Measurements from ENCODE around the gene C1QTNF1. TPM values are rescaled to one million over a fixed set of nuclear protein-coding genes. Genes with fewer than 3 reads are reported as not detected.
"Not testable (repeated sequence)": the region's sequence is repeated elsewhere in the genome, so short reads cannot be mapped to it uniquely, and the experiment has no call there.

C1QTNF1 gene
- total RNA-seq, 5 donors from 2014 or later (not counting 1 experiment from before 2014, with no cell fraction given): 0.10 to 0.57 (median 0.26) TPM; not detected in 1

DNA sequence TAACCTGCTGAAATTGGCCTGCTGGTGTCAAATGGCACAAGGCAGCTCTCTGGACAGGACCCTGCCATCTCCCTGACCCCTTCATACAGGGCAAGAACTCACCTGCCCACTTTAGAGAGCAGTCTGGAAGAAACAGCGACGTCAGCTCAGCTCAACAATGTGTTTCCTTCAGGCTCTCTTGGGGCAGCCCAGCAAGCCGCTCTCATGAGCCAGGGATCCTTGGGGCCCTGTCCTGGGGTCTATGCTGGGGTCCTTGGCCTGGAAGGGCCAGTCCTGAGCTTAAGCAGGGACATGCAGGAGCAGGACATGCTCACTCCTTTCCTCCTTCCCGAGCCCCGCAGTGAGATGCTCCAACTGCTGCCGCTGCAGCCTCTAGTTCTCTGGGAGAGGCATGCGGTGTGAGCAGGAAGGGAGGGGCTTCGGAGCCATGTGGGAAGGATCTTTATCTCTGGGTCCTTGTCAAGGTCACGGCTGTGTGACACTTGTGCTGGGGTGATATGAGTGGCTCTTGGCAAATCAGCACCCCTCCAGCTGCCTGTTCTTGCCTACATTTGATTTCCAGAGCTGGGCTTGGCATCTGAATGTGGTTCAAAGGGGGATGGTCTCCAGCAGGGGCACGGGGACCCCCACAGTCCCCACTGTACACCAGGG, 3.4 kb downstream of the C1QTNF1 start:
- 81% methylated on average over 4 of the region's 10 CpGs for WGBS (ENCODE audit: insufficient coverage)
- no peaks in the 10 kb centered on the region for H3K9me3 Mint-ChIP-seq
- no peak for DNase-seq
- peaks cover 6 to 13% (median 8%) of the 10 kb centered on the region in 3 donors for H3K4me1 Mint-ChIP-seq
- ATAC-seq (replicated peaks in 1 of 4): no peak
- CTCF ChIA-PET: no interaction called here
- H3K36me3 ChIP-seq (ENCODE audit: control insufficient read depth in 2 of 2, extremely low read depth in 1 of 2, insufficient read depth in 1 of 2, low read length in 1 of 2): no peaks in the 10 kb centered on the region
- H3K27ac Mint-ChIP-seq: no peak overlapping the region
- H3K36me3 Mint-ChIP-seq: no peaks in the 10 kb centered on the region
- H3K4me3 Mint-ChIP-seq: no peak overlapping the region
- H3K27me3 ChIP-seq (replicated peaks in 1 of 2; ENCODE audit: control insufficient read depth in 2 of 2, extremely low read depth in 1 of 2, insufficient read depth in 2 of 2, low read length in 1 of 2): peaks cover 0 to 75% of the 10 kb centered on the region in 2 experiments
- H3K4me3 ChIP-seq (ENCODE audit: control insufficient read depth in 1 of 2, extremely low read depth in 1 of 2, low read length in 1 of 2): no peak overlapping the region
- H3K4me1 ChIP-seq (ENCODE audit: control insufficient read depth in 1 of 2, extremely low read depth in 1 of 2, insufficient read depth in 2 of 2, low read length in 2 of 2): peaks cover 0 to 18% of the 10 kb centered on the region in 2 experiments
- H3K27ac ChIP-seq (ENCODE audit: low read length): no peak overlapping the region
- H3K27me3 Mint-ChIP-seq: peaks cover 20 to 67% of the 10 kb centered on the region in 2 donors
- POLR2A ChIA-PET: no interaction called here
- no peaks in the 10 kb centered on the region for H3K9me3 ChIP-seq

- Histone ChIP-seq H3K27ac (ENCODE audit: low read length) (no peak overlapping the region), H3K27me3 (replicated peaks in 1 of 2; ENCODE audit: control insufficient read depth in 2 of 2, extremely low read depth in 1 of 2, insufficient read depth in 2 of 2, low read length in 1 of 2) (peaks cover 0 to 79% of the 10 kb centered on the region in 2 experiments), H3K36me3 (ENCODE audit: control insufficient read depth in 2 of 2, extremely low read depth in 1 of 2, insufficient read depth in 1 of 2, low read length in 1 of 2) (no peaks in the 10 kb centered on the region), H3K9me3 (no peaks in the 10 kb centered on the region), H3K4me1 (ENCODE audit: control insufficient read depth in 1 of 2, extremely low read depth in 1 of 2, insufficient read depth in 2 of 2, low read length in 2 of 2) (peaks cover 0 to 18% of the 10 kb centered on the region in 2 experiments), H3K4me3 (ENCODE audit: control insufficient read depth in 1 of 2, extremely low read depth in 1 of 2, low read length in 1 of 2) (no peak overlapping the region)
- no peak for DNase-seq
- H3K36me3 Mint-ChIP-seq: no peaks in the 10 kb centered on the region
- no peak overlapping the region for H3K4me3 Mint-ChIP-seq
- CTCF ChIA-PET: no interaction called here
- no peak overlapping the region for H3K27ac Mint-ChIP-seq
- ATAC-seq (replicated peaks in 1 of 4): no peak
- H3K4me1 Mint-ChIP-seq: peaks cover 6 to 13% (median 8%) of the 10 kb centered on the region in 3 donors
- peaks cover 22 to 69% of the 10 kb centered on the region in 2 donors for H3K27me3 Mint-ChIP-seq
- H3K9me3 Mint-ChIP-seq: no peaks in the 10 kb centered on the region
- 58% methylated on average over 11 of the region's 16 CpGs for WGBS (ENCODE audit: insufficient coverage)
- POLR2A ChIA-PET: no interaction called here
Measured at GRCh38 chr17:79027925-79028491, 4.0 kb downstream of the C1QTNF1 start.

GRCh38 chr17:79028496-79029326, 4.7 kb downstream of the C1QTNF1 start:
- WGBS (ENCODE audit: insufficient coverage): 77% methylated on average over 10 of the region's 17 CpGs
- Mint-ChIP-seq H3K27me3 (peaks cover 22 to 66% of the 10 kb centered on the region in 2 donors), H3K4me1 (peaks cover 6 to 11% (median 8%) of the 10 kb centered on the region in 3 donors), H3K27ac (no peak overlapping the region), H3K36me3 (no peaks in the 10 kb centered on the region), H3K4me3 (no peak overlapping the region), H3K9me3 (no peaks in the 10 kb centered on the region)
- CTCF ChIA-PET: no interaction called here
- H3K4me1 ChIP-seq (ENCODE audit: control insufficient read depth in 1 of 2, extremely low read depth in 1 of 2, insufficient read depth in 2 of 2, low read length in 2 of 2): peaks cover 0 to 14% of the 10 kb centered on the region in 2 experiments
- no peak overlapping the region for H3K4me3 ChIP-seq (ENCODE audit: control insufficient read depth in 1 of 2, extremely low read depth in 1 of 2, low read length in 1 of 2)
- POLR2A ChIA-PET: no interaction called here
- DNase-seq (no peak), ATAC-seq (replicated peaks in 1 of 4) (no peak)
- no peaks in the 10 kb centered on the region for H3K9me3 ChIP-seq
- H3K27ac ChIP-seq (ENCODE audit: low read length): no peak overlapping the region
- H3K36me3 ChIP-seq (ENCODE audit: control insufficient read depth in 2 of 2, extremely low read depth in 1 of 2, insufficient read depth in 1 of 2, low read length in 1 of 2): no peaks in the 10 kb centered on the region
- peaks cover 0 to 75% of the 10 kb centered on the region in 2 experiments for H3K27me3 ChIP-seq (replicated peaks in 1 of 2; ENCODE audit: control insufficient read depth in 2 of 2, extremely low read depth in 1 of 2, insufficient read depth in 2 of 2, low read length in 1 of 2)

DNA sequence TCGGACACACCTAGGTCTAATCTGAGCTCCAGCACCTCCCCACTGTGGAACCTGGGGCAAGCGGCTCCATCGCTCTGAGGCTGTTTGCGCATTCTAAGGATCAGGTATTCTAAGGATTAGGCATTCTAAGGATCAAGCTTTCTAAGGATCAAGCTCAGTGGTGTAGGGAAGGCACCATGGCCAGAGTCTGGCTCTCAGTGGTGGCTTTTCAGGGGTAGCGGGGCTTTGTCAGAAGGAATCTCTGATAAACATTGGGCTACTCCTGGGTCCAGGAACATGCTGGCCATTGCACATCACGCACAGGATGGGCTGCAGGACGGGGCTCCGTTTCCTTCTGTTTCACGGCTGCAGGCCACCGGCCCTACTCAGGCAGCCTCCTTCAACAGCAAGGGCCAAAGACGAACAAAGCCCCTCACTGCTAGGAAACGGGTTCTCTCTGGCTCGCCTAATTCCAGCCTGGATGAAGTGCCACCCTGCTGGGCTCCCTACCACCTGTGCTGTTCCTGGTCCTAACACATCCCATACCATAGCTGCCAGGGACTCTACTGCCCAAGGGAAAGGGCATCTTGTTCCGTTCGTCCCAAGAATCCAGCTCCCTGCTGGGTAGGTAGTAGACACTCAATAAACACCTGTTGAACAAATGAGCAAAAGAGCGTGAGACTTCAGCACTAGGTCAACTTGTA, 5.5 kb downstream of the C1QTNF1 start:
- no peak overlapping the region for H3K27ac Mint-ChIP-seq
- peaks cover 19 to 63% of the 10 kb centered on the region in 2 donors for H3K27me3 Mint-ChIP-seq

DNA sequence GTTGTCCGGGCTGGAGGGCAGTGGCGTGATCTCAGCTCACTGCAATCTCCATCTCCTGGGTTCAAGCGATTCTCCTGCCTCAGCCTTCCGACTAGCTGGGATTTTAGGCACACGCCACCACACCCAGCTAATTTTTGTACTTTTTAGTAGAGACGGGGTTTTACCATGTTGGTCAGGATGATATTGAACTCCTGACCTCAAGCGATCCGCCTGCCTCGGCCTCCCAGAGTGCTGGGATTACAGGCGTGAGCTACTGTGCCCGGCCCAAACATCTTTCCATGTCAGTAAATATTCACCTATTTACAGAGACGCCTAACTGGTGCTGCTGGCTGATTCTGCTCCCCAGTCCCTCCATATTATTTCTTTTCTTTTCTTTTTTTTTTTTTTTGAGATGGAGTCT, 6.7 kb downstream of the C1QTNF1 start:
- not testable (repeated sequence) for H3K4me1 Mint-ChIP-seq

More for the DNA sequence above, 5.5 kb downstream of the C1QTNF1 start:
- H3K27me3 ChIP-seq (replicated peaks in 1 of 2; ENCODE audit: control insufficient read depth in 2 of 2, extremely low read depth in 1 of 2, insufficient read depth in 2 of 2, low read length in 1 of 2): peaks cover 0 to 74% of the 10 kb centered on the region in 2 experiments
- H3K36me3 ChIP-seq (ENCODE audit: control insufficient read depth in 2 of 2, extremely low read depth in 1 of 2, insufficient read depth in 1 of 2, low read length in 1 of 2): no peaks in the 10 kb centered on the region
- no peak for DNase-seq
- H3K4me1 ChIP-seq (ENCODE audit: control insufficient read depth in 1 of 2, extremely low read depth in 1 of 2, insufficient read depth in 2 of 2, low read length in 2 of 2): peaks cover 0 to 7% of the 10 kb centered on the region in 2 experiments
- no peaks in the 10 kb centered on the region for H3K9me3 ChIP-seq
- no peak for ATAC-seq (replicated peaks in 1 of 4)
- ChIA-PET CTCF (interaction anchor here in 1 of 2 donors (0.6 kb wide), 1 partner anchor 716 kb away, joined by 3 read pairs; no protein-coding TSS in a partner anchor), POLR2A (no interaction called here)
- Mint-ChIP-seq H3K4me3 (no peak overlapping the region), H3K4me1 (peaks cover 0 to 7% (median 5%) of the 10 kb centered on the region in 3 donors), H3K36me3 (no peaks in the 10 kb centered on the region), H3K9me3 (no peaks in the 10 kb centered on the region)
- H3K27ac ChIP-seq (ENCODE audit: low read length): no peak overlapping the region
- WGBS (ENCODE audit: insufficient coverage): 89% methylated on average over 11 of the region's 16 CpGs
- no peak overlapping the region for H3K4me3 ChIP-seq (ENCODE audit: control insufficient read depth in 1 of 2, extremely low read depth in 1 of 2, low read length in 1 of 2)

More for the DNA sequence above, 6.7 kb downstream of the C1QTNF1 start:
- H3K27me3 ChIP-seq (replicated peaks in 1 of 2; ENCODE audit: control insufficient read depth in 2 of 2, extremely low read depth in 1 of 2, insufficient read depth in 2 of 2, low read length in 1 of 2): peaks cover 0 to 62% of the 10 kb centered on the region in 2 experiments
- H3K4me3 ChIP-seq (ENCODE audit: control insufficient read depth in 1 of 2, extremely low read depth in 1 of 2, low read length in 1 of 2); H3K4me1 ChIP-seq (ENCODE audit: control insufficient read depth in 1 of 2, extremely low read depth in 1 of 2, insufficient read depth in 2 of 2, low read length in 2 of 2); DNase-seq; ATAC-seq (replicated peaks in 1 of 4); H3K36me3 Mint-ChIP-seq; H3K9me3 ChIP-seq; POLR2A ChIA-PET; H3K27ac Mint-ChIP-seq; H3K36me3 ChIP-seq (ENCODE audit: control insufficient read depth in 2 of 2, extremely low read depth in 1 of 2, insufficient read depth in 1 of 2, low read length in 1 of 2); H3K27ac ChIP-seq (ENCODE audit: low read length); CTCF ChIA-PET; H3K9me3 Mint-ChIP-seq; H3K4me3 Mint-ChIP-seq: not testable (repeated sequence)
- WGBS (ENCODE audit: insufficient coverage): 93% methylated on average over 6 of the region's 12 CpGs
- peaks cover 19 to 54% of the 10 kb centered on the region in 2 donors for H3K27me3 Mint-ChIP-seq

Measured in T-cell (primary cell).